GM04504 (cell line): ENCODE measurements around the gene TRMT61A.
"Not testable (repeated sequence)": the region's sequence is repeated elsewhere in the genome, so short reads cannot be mapped to it uniquely, and the experiment has no call there.

Source experiments
- DNase-seq: peaks from one replicate; pipeline ENCODE4 v3.0.0-alpha.2; 2012; ENCODE audit warnings: low read depth

TRMT61A gene

DNA sequence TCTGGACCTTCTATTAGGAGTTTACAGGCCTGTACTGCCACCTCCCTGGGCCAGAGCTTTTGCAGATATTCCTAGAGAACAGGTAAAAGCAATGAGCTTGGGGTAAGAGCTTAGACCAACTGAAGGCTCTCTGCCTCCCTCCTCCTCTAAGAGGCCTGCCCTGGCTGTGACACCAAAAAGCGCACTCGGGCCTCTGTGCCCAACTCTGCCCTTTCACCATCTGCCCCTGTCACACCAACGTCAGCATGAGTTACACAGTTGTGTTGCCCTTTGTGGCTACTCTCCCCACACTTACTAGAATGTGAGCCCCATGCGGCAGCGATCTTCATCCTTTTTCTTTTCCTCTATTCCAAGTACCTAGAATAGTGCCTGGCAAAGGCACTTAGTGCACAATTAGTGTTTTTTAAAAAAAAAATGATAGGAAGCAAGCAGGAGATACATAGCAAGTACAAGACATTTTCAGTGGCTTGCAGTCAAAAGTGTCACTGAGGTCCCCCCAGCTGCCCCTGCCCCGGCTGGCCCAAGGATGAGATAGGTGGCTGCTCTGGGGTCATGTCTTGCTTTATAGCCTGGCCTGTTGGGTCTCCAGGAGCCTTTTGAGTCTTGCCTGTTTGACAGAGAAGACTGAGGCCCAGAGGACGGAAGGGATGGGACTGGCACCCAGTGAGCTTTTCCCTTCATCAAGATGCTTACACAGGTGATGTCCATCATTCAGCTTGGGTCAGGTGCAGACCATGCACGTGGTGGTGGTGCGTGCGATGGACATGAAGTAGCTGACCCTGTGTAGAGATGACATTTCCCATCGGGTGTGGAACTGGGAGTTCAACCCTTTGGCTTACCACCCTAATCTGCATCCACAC lies 18.9 kb upstream of the TRMT61A start:
- DNase-seq, result no peak

DNA sequence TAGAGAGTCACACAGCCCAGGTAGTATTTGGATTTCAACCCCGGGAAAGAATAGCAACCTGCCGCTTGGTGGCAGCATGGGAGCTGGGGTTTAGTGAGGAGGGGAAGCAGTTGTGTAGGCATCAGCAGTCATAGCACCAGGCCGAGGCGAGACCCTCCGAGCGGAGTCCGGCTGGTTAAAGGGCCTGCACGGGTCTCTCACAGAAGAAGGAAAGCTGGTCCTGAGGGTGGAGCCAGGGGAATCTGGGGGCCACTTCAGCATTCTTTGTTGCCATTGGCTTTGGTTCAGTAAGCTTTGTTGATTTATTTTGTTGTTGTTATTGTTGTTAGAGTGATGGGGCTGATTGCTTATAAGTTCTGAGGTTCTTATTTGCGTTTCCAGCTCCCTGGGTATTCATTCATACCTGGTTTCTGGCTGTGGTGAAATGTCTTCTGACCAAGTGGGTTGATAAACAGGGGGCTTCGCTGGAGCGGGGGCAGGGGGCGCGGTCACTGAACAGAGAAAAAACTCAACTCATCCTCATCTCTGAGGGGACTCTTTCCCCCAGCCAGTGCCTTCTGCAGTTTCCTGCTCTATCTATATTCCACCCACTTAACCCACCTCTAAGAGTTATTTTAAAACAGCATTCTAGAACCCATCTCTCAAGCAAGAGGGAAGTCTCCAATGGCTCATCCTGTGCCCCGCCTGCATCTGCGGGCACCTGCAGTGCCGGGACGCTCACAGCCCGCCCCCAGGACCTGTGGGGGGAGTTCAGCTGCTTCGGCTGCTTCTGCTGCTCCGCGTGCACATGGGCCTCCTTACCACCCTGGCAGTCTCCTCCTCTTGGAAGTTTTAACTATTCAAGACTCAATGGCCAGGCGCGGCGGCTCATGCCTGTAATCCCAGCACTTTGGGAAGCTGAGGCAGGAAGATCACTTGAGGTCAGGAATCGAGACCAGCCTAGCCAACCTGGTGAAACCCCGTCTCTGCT lies 18.0 kb upstream of the TRMT61A start:
- no peak for DNase-seq

DNA sequence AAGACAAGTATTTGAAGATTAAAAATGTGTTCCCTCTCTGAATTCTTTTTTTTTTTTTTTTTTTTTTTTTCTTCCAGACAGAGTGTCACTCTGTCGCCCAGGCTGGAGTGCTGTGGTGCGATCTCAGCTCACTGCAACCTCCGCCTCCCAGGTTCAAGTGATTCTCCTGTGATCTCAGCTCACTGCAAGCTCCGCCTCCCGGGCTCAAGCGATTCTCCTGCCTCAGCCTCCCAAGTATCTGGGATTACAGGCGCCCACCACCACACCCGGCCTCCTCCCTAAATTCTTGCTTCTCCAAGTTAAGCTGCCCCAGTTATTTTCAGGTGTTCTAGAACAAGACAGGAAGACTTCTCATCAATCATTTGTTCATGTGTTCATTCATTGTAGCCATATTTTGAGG lies 16.8 kb upstream of the TRMT61A start:
- not testable (repeated sequence) for DNase-seq

DNA sequence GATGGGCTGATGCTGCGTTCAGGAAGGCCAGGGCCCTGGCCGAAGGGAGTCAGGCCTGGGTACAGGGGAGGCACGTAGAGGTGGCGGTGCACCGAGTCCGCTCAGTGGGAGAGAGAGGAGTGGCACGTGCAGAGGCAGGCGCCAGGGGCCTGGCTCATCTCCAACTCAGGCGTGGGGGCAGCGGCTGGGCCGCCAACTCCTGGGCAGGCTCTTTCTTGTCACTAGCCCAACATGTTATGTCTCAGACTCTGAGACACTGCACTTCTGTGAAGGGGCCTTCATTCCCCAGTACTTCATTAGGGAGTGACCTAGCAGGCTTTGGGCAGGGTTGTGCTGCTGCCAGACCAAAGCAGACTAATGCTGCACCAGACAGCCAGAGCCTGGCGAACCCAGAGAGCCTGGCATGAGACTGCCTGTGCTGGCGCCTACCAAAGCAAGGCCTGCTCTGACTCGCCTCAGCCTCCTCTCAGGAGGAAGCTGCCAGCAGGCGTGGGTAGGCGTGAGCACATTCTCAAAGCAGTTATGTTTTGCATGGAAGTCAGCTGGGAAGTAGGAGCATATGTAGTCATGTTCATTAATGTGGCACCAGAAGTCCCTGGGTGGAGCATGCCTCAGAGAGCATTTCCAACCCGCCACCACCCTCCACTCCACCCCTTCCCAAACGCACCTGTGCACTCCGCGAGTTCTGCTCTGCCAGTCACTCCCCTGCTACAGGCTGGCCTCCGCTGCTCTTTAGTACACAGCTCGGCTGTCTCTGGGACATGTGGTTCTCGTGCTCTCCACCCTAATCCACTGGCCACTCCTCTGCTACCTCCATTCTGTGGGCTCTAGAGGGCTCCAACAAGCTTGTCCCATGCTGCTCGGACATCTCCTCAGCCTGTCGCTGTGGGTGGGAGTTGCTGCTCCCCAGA lies 16.0 kb upstream of the TRMT61A start:
- peak; percentile 66 for DNase-seq

DNA sequence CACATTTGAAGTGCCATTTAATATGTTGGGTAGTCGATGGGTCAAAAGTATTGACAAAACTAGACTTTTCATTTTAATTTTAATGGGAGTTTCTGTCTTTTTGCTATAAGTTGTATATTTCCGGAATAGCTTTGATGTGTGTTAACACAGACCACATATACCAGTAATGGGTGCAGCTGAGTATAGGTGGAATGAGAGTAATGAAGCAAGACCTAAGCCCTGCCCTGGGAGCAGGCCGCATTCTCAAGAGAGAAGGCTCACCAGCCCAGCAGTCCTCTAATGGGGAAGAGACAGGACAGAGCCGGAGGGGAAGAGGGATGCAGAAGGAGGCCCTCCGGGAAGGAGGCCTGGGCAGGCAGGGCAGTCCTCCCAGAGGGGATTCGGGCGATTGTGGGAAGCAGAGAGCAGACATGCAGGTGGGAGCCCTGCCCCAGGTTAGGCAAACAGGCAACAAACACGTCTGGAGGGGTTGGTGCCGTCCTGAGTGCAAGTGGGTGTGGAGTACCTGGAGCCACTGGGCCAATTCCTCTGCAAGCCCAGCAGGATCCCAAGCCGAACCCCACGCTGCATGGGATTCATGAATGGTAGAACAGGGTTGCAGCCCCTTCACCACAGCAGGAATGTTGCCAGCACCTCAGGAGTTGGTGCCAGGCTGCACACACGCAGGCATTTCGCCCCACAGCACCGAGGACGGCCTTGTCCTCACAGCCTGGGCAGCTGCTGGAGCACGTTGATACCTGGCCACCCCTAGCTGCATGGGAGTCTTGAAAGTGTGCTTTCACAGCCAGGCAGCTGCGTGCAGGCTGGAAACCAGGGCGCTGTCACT lies 14.2 kb upstream of the TRMT61A start:
- DNase-seq, result no peak

DNA sequence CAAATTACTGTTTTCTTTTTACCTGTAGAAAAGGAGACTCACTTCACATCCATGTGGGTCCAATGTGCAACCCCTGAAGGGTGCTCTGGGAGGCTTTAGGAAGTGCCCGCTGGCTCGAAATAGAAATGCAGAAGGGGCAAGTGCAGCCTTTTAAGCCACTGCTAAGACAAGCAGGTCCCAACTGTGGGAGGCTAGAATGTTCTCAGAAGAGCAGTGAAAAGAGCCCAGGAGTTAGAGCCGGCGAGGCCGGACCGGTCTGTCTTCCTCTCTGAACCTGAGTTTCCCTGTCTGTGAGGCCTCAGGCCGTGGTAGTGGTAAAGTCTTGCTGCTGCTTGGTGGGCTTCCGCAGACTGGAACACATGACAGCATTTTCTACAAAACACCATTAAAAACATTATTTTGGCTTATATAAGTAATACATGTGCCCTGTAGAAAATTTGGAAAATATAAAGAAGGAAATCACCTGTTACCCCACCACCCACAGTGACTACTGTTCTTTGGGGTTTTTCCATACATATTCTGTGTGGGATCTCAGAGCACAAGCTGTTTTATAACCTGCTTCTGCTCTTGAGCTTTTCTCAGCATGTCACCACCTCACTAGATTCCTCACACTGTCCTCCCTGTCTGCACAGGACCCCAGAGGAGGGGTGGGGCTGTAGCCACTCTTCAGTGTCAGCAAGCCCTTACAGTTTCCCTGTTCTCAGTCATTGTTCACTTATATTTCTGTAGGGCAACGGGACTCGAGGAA lies 12.4 kb upstream of the TRMT61A start:
- DNase-seq, result no peak

DNA sequence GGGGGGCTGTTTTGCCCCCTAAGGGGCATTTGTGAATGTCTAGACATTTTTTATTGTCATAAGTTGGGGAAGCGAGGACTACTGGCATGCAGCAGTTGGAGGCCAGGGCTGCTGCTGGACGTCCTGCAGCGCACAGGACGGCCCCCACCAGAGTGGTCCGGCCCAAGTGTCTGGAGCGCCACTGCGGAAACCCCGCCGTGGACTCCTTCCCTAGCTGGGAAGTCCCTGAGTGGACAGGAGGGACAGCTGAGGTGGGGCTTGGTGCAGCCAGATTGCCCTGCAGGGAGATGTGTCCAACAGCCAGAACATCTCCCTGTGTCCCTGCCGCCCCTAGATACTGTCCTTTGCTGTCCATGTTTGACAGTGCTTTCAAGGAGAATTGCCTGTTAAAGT lies 11.8 kb upstream of the TRMT61A start:
- no peak for DNase-seq

DNA sequence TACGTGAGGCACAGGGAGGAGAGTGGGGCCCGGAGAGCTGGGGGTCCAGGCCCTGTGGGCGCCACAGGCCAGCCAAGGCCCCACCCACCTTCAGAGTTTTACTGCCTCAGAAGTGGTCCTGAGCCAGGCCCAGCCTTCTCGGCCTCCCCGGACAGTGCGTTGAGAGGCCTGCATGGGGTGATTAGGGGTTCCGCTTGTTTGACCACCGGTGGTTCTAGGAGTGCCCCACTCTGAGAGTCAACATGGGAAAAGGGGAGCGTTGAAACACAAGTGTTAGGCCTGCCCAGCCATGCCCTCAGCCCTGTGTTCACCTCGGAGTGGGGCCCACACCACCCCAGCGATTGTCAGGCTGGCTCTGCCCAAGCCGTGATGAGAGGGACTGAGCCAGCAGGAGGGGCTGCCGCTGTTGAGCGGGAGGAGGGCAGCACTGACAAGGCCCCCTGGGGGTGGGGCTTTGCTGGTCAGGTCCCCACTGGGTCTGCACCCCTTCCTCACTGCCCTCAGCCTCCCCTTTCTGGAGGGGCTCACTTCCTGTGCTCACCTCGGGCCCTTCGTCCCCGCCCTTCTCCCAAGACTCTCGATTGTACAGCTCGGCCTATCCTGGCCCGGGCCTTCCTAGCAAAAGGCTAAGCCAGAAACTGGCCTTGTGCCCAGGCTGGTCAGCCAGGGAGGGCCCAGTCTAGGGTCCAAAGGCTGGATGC lies 11.1 kb upstream of the TRMT61A start:
- DNase-seq, result no peak

DNA sequence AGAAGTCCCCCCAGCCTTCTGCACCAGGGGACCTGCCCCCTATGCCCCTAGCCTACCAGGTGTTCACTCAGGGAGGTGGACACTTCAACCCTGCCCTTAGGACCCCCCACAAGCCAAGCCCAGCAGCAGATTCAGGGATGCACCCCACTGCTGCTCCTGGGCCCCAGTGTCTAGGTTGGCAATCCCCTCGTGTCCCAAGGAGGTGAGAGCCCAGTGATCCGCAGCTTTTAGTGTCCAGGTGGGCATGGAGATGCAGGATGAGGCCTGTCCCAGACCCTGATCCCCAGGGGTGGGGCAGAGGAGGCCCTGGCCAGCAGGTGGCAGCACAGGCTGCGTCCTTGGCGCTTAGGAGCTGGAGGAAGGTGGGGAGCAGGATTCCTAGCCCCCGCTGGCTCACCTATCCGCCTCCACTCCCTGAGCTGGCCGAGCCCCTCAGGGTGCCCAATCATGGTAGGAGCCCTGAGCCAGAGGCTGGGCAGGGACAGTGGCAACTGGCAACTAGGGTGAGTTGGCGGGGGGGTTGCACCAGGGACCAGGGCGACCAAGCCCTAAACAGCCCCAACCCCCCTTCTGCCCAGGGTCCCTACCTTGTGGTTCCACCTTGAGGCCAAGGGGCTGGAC lies 10.5 kb upstream of the TRMT61A start:
- DNase-seq, result no peak

DNA sequence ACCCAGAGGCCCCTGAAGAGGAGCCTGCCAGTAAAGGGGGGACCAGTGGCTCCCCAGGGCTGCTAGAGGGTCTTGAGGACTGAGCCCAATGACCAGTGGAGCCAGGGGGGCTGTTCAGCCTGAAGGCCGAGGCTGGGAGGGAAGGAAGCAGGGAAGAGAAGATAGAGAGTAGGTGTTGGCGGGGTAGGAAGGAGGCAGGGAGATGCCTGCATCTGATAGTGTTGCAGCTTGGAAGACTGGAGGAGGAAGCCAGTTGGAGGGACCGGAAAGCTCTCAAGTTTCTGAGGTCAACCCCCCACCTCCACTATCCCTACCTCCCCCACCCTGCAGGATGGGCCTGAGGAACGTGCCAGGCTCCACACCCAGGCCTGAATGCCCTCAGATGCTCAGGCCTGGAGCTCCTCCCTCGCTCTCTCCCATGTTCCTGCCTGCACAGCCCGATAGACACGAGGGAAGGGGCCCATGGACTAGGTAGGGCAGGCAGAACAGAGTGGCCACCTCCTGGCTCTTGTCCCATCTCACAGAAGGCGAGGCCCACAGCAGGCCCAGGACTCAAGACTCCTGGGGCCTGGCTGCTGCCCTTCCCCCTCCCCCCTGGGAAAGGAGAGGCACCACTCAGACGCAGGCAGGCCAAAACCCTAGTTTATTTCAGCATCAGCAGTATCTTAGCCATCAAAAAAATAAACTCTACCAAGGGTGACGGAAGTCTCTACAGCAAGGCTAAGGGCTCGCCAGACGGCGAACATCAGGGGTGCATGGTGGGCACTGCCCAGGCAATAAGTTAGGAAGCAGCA lies 9.8 kb upstream of the TRMT61A start:
- DNase-seq, result no peak

DNA sequence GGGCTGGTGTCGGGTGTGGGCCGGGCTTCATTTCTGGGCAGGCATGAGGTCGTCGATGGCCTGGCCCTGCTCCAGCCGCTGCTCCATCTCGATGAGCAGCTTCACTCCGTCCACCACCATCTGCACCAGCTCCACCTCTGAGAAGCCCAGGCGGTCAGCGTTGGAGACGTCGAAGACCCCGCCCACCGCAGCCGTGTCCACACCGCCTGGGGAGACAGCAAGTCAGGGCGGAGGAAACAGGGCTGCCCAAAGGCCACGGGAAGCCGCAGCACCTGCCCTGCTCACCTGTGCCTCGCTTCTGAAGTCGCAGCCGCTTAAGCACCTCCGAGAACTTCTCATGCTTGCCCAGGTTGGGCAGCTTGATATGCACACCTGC lies 9.2 kb upstream of the TRMT61A start:
- DNase-seq, result no peak

DNA sequence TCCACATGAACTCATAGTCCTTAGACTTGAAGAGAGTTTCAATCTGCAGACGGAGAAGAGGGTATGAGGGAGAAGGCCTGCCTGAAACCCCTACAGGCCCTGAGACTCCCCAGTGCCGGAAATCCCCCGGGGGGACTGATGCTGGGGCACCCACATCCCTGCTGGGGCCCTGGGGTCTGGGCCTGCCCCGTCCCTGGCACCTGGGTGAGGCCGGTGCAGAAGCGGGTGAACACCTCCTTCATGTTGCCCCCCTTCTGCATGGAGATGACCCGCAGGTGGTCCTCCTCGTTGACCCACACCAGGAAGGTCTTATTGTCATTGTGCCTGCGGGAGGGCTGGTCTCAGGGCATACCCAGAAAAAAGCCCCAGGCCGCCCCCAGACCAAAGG lies 8.7 kb upstream of the TRMT61A start:
- no peak for DNase-seq

DNA sequence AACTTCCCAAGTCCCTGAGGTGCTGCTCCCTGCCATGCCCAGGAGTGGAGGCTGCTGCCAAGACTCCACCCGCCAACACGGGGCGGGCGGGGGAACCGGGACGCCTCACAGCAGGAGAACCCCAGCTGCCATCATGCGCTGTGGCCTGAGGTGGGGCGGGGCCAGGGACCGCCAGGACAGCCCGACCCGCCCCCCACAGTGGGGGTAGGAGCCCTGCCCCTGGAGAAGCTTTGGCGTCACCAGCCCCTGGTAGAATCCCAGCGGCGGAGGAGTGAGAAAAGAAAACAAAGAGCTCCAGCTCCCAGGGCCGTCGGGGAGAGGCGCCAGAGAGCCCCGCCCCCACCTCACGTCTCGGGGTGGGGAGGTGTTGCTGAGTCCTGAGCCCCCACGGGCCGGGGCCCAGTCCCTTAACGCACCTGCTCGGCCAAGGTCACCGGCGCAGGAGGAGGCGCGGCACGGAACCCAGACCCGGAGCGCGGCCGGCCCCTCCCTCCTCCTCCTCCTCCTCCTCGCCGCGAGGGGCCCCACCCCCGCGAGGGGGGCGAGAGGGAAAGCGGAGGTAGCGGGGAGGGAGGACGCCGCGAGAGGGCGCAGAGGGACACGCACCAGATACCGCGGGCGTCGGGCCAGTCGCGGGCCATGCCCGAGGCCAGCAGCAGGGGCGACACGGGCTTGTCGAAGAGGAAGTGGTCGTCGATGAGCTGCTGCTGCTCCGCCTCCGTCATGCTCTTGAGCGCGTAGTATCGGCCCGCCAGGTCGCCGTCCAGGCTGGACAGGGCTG lies 8.1 kb upstream of the TRMT61A start:
- DNase-seq, result no peak

DNA sequence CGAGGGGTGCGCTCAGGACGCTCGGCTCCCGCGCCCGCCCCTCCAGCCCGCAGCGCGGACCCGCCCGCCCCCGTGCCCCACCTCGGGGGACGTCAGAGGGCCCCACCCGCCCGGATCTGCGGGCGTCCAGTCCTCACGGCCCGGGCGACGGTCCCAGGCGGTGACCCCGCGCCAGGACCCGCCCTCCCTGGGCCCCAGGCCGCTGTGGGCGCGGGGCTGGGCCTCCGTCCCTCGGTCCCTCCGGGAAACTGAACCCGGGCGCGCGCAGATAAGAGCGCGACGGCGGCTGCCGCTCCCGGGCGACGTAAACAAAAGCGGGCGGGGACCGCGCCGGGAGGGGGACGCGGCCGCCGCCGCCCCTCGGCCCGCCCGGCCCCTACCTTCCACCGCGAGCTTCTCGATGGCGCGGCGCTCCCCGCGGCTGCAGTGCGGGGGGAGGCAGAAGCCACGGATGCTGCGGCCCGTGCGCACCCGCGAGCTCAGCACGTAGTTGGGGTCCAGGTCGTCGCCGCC lies 7.5 kb upstream of the TRMT61A start:
- no peak for DNase-seq

DNA sequence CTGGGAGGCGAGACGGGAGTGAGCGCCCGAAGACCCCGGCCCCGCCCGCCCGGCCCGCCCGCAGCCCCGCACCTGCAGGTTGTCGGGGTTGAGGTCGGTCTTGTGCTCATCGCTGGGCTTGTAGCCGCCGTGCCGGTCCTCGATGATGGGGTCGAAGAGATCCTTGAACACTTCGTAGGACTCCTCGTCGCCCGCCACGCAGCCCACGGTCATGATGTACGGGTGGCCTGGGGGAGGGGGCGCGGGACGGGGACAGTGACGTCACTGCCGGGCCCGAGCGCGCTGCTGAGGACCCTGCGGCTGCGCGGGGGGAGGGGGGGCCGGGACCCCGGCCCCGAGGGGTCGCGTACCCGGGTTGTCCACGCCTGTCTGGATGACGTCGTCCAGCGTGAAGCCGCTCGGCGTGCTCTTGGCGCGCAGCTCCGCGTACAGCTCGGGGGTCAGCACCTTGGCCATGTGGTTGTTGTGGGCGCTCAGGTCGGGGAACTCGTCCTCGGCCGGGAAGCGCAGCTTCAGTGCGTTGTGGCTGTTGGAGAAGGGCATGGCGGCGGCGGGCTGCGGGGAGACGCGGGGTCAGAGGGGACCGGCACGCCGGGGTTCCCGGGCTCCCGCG lies 6.9 kb upstream of the TRMT61A start:
- DNase-seq, result no peak

DNA sequence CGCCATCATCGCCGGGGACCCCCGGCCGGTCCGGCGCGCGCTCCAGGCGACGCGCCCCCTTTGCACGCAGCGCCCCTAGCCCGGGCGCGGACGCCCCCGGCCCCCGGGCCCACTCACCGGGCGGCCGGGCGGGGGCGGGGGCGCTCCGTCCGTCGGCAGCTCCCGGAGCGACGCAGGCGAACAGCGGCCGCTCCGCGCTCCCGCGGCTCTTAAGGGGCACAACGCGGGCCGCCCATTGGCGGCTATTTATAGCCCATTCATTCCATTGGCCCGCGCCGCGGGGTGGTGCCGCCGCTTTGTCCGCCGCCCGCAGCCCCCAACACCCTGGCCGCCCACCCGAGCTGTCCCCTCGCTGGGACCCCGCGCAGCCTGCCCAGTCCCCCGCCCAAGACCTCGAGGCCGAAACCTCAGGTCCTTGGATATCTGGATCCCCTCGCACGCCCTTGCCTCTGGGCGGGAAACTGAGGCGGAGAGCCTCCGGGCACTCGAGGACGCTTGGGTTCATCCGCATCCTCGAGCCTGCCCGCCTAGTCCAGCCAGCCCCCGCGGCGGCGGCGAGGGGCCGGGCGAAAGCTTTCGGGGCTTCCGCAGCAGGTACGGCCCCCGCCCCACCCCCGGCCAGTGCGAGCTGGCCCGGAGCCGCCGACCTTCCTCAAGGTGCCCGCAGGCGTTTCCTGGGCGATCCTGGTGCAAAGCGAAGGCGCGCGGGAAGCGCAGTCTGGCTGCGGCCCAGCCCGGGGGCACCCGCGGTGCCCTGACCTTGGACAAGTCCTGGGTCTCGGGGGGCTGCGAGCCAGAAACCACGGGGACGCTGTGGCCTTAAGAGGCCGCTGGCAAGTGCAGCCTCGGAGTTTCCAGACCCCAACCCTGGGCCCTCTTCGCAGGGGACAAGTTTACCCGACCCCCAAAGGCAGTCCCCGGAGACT lies 6.1 kb upstream of the TRMT61A start, which contains the start of gene CKB:
Gene CKB, minus strand, starts transcription at position 182 of the 926 bp plus-strand sequence. CDS start 337 bp downstream, outside the sequence.
- DNase-seq, result no peak
